GM12874 (cell line): Measurements from ENCODE around the gene PPP6R1.

Source experiments
- CTCF ChIP-seq: IDR thresholded peaks from 2 replicates; pipeline ENCODE4 v1.5.1; 2011; ENCODE audit warnings: low read depth, mild to moderate bottlenecking, control low read depth, low read length, moderate library complexity; ENCODE audit not compliant: insufficient read depth

PPP6R1 gene

GRCh38 chr19:55245236-55245904 lies 13.4 kb downstream of the PPP6R1 start:
- TF ChIP-seq CTCF, result no peak

GRCh38 chr19:55244004-55244680 lies 14.7 kb downstream of the PPP6R1 start:
- no peak for TF ChIP-seq CTCF

GRCh38 chr19:55242517-55242916 lies 16.3 kb downstream of the PPP6R1 start:
- TF ChIP-seq CTCF, result no peak

- no peak for TF ChIP-seq CTCF
These were observed 16.8 kb downstream of the PPP6R1 start for GRCh38 chr19:55241935-55242464.

GRCh38 chr19:55241143-55241934 lies 17.5 kb downstream of the PPP6R1 start:
- TF ChIP-seq CTCF, result no peak

GRCh38 chr19:55240713-55241020 lies 18.1 kb downstream of the PPP6R1 start:
- no peak for TF ChIP-seq CTCF

- no peak for TF ChIP-seq CTCF
These were observed 19.8 kb downstream of the PPP6R1 start for GRCh38 chr19:55239004-55239403.
